Panc1 (cell line): Measurements from ENCODE around the gene ANTXR2. TPM values are rescaled to one million over a fixed set of nuclear protein-coding genes. Genes with fewer than 3 reads are reported as not detected.

Source experiments
- ATAC-seq: fragments of 200-7000 bp; cut with Tn5 transposase; 2 replicates; pipeline ENCODE4 v1.9.1; 2020; ENCODE audit warnings: mild to moderate bottlenecking, moderate library complexity
- BruUV-seq: library from RNA; stranded (reverse); fragments of 400-500 nt; replicated peaks from 2 replicates; lab custom pipeline; 2021; lab: Mats Ljungman, UMichigan
- CTCF ChIA-PET: fragments of 300-600 bp; sonication (Branson Sonifier 250); formaldehyde crosslinking; loops from one replicate; lab custom pipeline; 2022; ENCODE audit warnings: antibody characterized with exemption; lab: Charles Lee
- POLR2A ChIA-PET: fragments of 300-600 bp; sonication (Branson Sonifier 250); formaldehyde crosslinking; loops from one replicate; lab custom pipeline; 2022; ENCODE audit warnings: antibody characterized with exemption; lab: Charles Lee
- DNase-seq: peaks from one replicate; pipeline ENCODE4 v3.0.0-alpha.2; 2010; ENCODE audit warnings: low read depth, low spot score
- H3K27ac ChIP-seq: 2 replicates; pipeline ENCODE4 v1.5.1; 2011; ENCODE audit warnings: mild to moderate bottlenecking, low read length, inconsistent platforms
- H3K27me3 ChIP-seq: fragments of 200-500 bp; sonication (Bioruptor generic); 2 replicates; pipeline ENCODE4 v1.6.0; 2014; ENCODE audit warnings: low read length, inconsistent platforms; ENCODE audit not compliant: control insufficient read depth, insufficient read depth
- H3K36me3 ChIP-seq: fragments of 200-500 bp; sonication (Bioruptor generic); 2 replicates; pipeline ENCODE4 v1.5.1; 2014; ENCODE audit warnings: inconsistent platforms, mild to moderate bottlenecking, low read length, moderate library complexity; ENCODE audit not compliant: control insufficient read depth, insufficient read depth
- H3K4me1 ChIP-seq: 2 replicates; pipeline ENCODE4 v1.5.1; 2011; ENCODE audit warnings: inconsistent platforms, mild to moderate bottlenecking, low read length, moderate library complexity; ENCODE audit not compliant: control insufficient read depth, insufficient read depth
- H3K4me3 ChIP-seq, 2 experiments: 2 replicates each; pipeline ENCODE4 v1.5.1; 2011 to 2012; ENCODE audit warnings: low read depth in 2 of 2, low read length in 2 of 2, mild to moderate bottlenecking in 2 of 2, inconsistent platforms in 1 of 2, moderate library complexity in 1 of 2
- H3K9me3 ChIP-seq: fragments of 200-500 bp; sonication (Bioruptor generic); 2 replicates; pipeline ENCODE4 v1.5.1; 2014; ENCODE audit warnings: low read depth, mild to moderate bottlenecking, inconsistent platforms, low read length, moderate library complexity; ENCODE audit not compliant: control insufficient read depth, insufficient read depth
- CTCF ChIP-seq: fragments of 450-650 bp; IDR thresholded peaks from 2 replicates; pipeline ENCODE4 v1.5.1; 2017; ENCODE audit warnings: mild to moderate bottlenecking
- POLR2AphosphoS5 ChIP-seq: IDR thresholded peaks from 2 replicates; pipeline ENCODE4 v1.6.1; 2012; ENCODE audit warnings: mild to moderate bottlenecking, low read depth, low read length, moderate library complexity
- REST ChIP-seq, 2 experiments: IDR thresholded peaks; 2 replicates each; pipeline ENCODE4 v1.6.1; 2011 to 2012; ENCODE audit warnings: low read depth in 2 of 2, control low read depth in 1 of 2, low read length in 1 of 2, mild to moderate bottlenecking in 1 of 2, moderate library complexity in 1 of 2; ENCODE audit not compliant: insufficient read depth in 1 of 2
- SIN3A ChIP-seq: IDR thresholded peaks from 2 replicates; pipeline ENCODE4 v1.6.1; 2012; ENCODE audit warnings: low read depth, mild to moderate bottlenecking, low read length, moderate library complexity, borderline replicate concordance; ENCODE audit not compliant: insufficient read depth
- TCF7L2 ChIP-seq: IDR thresholded peaks from 2 replicates; pipeline ENCODE4 v1.6.1; 2011; ENCODE audit warnings: mild to moderate bottlenecking, low read depth, low read length, inconsistent platforms
- in situ Hi-C: cut with HindIII; loops from 2 replicates; pipeline ENCODE4 v1.10.0; 2016; ENCODE audit warnings: low sequenced_read_pairs, low pct_unique_long_range_greater_than_20kb
- intact Hi-C: fragments of 100-400 bp; cut with micrococcal nuclease; formaldehyde crosslinking; loops from one replicate; pipeline ENCODE4 v1.10.0; 2022; ENCODE audit not compliant: unreplicated experiment
- total RNA-seq: library from RNA; stranded (reverse); gene quantifications from one replicate; pipeline ENCODE4 v1.2.1, GENCODE V29; 2021; ENCODE audit not compliant: unreplicated experiment

Gene ANTXR2
- total RNA-seq, 1 experiment from 2014 or later, result 27.8 TPM

GRCh38 chr4:79856196-79856595, 216.8 kb downstream of the ANTXR2 start:
- ATAC-seq, result no peak
- BruUV-seq, result no TSS peak
- no peak for TF ChIP-seq TCF7L2
- no peak for TF ChIP-seq POLR2AphosphoS5
- TF ChIP-seq CTCF, result no peak
- TF ChIP-seq SIN3A, result no peak
- no peak for TF ChIP-seq REST (IDR thresholded peaks at IDR 0.05; ENCODE audit: insufficient read depth in 1 of 2, low read depth in 2 of 2, low read length in 1 of 2)
- H3K27ac ChIP-seq, result no peak overlapping the region
- intact Hi-C loops, result no loop called here
- H3K27me3 ChIP-seq, result no peaks in the 10 kb centered on the region
- CTCF ChIA-PET, result no interaction called here
- no peaks in the 10 kb centered on the region for H3K4me1 ChIP-seq
- POLR2A ChIA-PET, result no interaction called here
- H3K9me3 ChIP-seq, result no peaks in the 10 kb centered on the region
- in situ Hi-C loops, result no loop called here
- H3K4me3 ChIP-seq, result no peak overlapping the region
- DNase-seq, result no peak
- no peaks in the 10 kb centered on the region for H3K36me3 ChIP-seq

- no peaks in the 10 kb centered on the region for H3K9me3 ChIP-seq
- intact Hi-C loops (no loop called here), in situ Hi-C loops (no loop called here)
- ChIA-PET CTCF (no interaction called here), POLR2A (no interaction called here)
- H3K4me3 ChIP-seq, result no peak overlapping the region
- no peak for DNase-seq
- H3K27me3 ChIP-seq, result no peaks in the 10 kb centered on the region
- BruUV-seq, result no TSS peak
- TF ChIP-seq SIN3A (no peak), POLR2AphosphoS5 (no peak), CTCF (no peak), REST (IDR thresholded peaks at IDR 0.05; ENCODE audit: insufficient read depth in 1 of 2, low read depth in 2 of 2, low read length in 1 of 2) (no peak), TCF7L2 (no peak)
- no peak for ATAC-seq
- H3K36me3 ChIP-seq, result no peaks in the 10 kb centered on the region
- no peak overlapping the region for H3K27ac ChIP-seq
- no peaks in the 10 kb centered on the region for H3K4me1 ChIP-seq
Measured at GRCh38 chr4:79854856-79855502, 218.1 kb downstream of the ANTXR2 start.
